Hepatocyte (in vitro differentiated cells): Measurements from ENCODE around the gene HMGN4. TPM values are rescaled to one million over a fixed set of nuclear protein-coding genes. Genes with fewer than 3 reads are reported as not detected.
A peak's percentile ranks its signal among the peaks of the same experiment; 100 is the strongest.

Experiments
- DNase-seq: peaks from one replicate; pipeline ENCODE4 v3.0.0-alpha.2; 2016; ENCODE audit warnings: low spot score
- H2AFZ ChIP-seq: fragments of 200-600 bp; sonication (generic); 2 replicates; pipeline ENCODE4 v1.6.0; 2016; ENCODE audit warnings: antibody characterized with exemption, mild to moderate bottlenecking
- H3K27ac ChIP-seq: fragments of 200-600 bp; sonication (generic); 2 replicates; pipeline ENCODE4 v1.5.1; 2016; ENCODE audit warnings: mild to moderate bottlenecking
- H3K27me3 ChIP-seq: fragments of 200-600 bp; sonication (generic); 2 replicates; pipeline ENCODE4 v1.6.1; 2016
- H3K36me3 ChIP-seq: fragments of 200-600 bp; sonication (generic); replicated peaks from 2 replicates; pipeline ENCODE4 v1.5.1; 2016; ENCODE audit warnings: low read depth; ENCODE audit not compliant: insufficient read depth
- H3K4me1 ChIP-seq: fragments of 200-600 bp; sonication (generic); 2 replicates; pipeline ENCODE4 v1.5.1; 2016; ENCODE audit warnings: mild to moderate bottlenecking, moderate library complexity; ENCODE audit not compliant: insufficient read depth
- H3K4me2 ChIP-seq: fragments of 200-600 bp; sonication (generic); 2 replicates; pipeline ENCODE4 v1.6.0; 2016
- H3K4me3 ChIP-seq: fragments of 200-600 bp; sonication (generic); 2 replicates; pipeline ENCODE4 v1.5.1; 2016; ENCODE audit warnings: mild to moderate bottlenecking
- H3K79me2 ChIP-seq: fragments of 200-600 bp; sonication (generic); 2 replicates; pipeline ENCODE4 v1.6.0; 2017; ENCODE audit warnings: mild to moderate bottlenecking
- H3K9me2 ChIP-seq: fragments of 200-600 bp; sonication (generic); replicated peaks from 2 replicates; pipeline ENCODE4 v1.6.0; 2017; ENCODE audit warnings: mild to moderate bottlenecking; ENCODE audit not compliant: insufficient read depth
- H3K9me3 ChIP-seq: fragments of 200-600 bp; sonication (generic); 2 replicates; pipeline ENCODE4 v1.5.1; 2016; ENCODE audit warnings: low read depth, mild to moderate bottlenecking
- H4K20me1 ChIP-seq: fragments of 200-600 bp; sonication (generic); 2 replicates; pipeline ENCODE4 v1.6.0; 2016; ENCODE audit warnings: mild to moderate bottlenecking; ENCODE audit not compliant: insufficient read depth, poor library complexity, severe bottlenecking
- CTCF ChIP-seq: fragments of 200-600 bp; sonication (generic); IDR thresholded peaks from 2 replicates; pipeline ENCODE4 v1.5.1; 2016; ENCODE audit warnings: antibody characterized with exemption, mild to moderate bottlenecking; ENCODE audit not compliant: poor library complexity
- EZH2 ChIP-seq: fragments of 200-600 bp; sonication (generic); IDR thresholded peaks from 2 replicates; pipeline ENCODE4 v1.6.1; 2016; ENCODE audit warnings: antibody characterized with exemption, mild to moderate bottlenecking, borderline replicate concordance
- EZH2phosphoT487 ChIP-seq: fragments of 200-600 bp; sonication (generic); IDR thresholded peaks from one replicate; pipeline ENCODE4 v1.6.1; 2018; ENCODE audit warnings: antibody characterized with exemption, mild to moderate bottlenecking, low read depth, moderate library complexity; ENCODE audit not compliant: unreplicated experiment, severe bottlenecking
- WGBS: methylation state at CpG from one replicate; pipeline ENCODE4 v1.1.6; 2016; ENCODE audit warnings: low lambda C conversion rate; ENCODE audit errors: missing lambda C conversion rate; 5-methylcytosine and 5-hydroxymethylcytosine counted together
- polyA plus RNA-seq: library from polyadenylated mRNA; unstranded; fragments of >200 nt; fragmentation: Nextera tagmentation; extraction: Ambion mirVana; gene quantifications from 2 replicates; pipeline ENCODE4 v1.2.1, GENCODE V29; 2016
- total RNA-seq: library from RNA; depleted of rRNA; stranded (reverse); fragments of >200 nt; gene quantifications from 2 replicates; pipeline ENCODE4 v1.2.3, GENCODE V29; 2014

HMGN4 gene
- total and polyA plus RNA-seq, 2 experiments from 2014 or later: 41.2 to 53.5 TPM

GRCh38 chr6:26569433-26569764 lies 31.2 kb downstream of the HMGN4 start:
- no peak for TF ChIP-seq CTCF

GRCh38 chr6:26570027-26570809 lies 32.1 kb downstream of the HMGN4 start:
- Histone ChIP-seq H2AFZ (no peak overlapping the region), H3K9me2 (no peaks in the 10 kb centered on the region), H3K4me3 (no peak overlapping the region), H4K20me1 (no peaks in the 10 kb centered on the region), H3K36me3 (no peaks in the 10 kb centered on the region), H3K4me2 (no peak overlapping the region), H3K9me3 (no peaks in the 10 kb centered on the region), H3K27me3 (no peaks in the 10 kb centered on the region), H3K79me2 (no peaks in the 10 kb centered on the region), H3K4me1 (no peaks in the 10 kb centered on the region), H3K27ac (no peak overlapping the region)
- 94% methylated on average over 20 of the region's 21 CpGs for WGBS
- no peak for DNase-seq
- TF ChIP-seq EZH2phosphoT487: no peak
- TF ChIP-seq CTCF: no peak
- no peak for TF ChIP-seq EZH2

More at GRCh38 chr6:26569433-26569764, 31.2 kb downstream of the HMGN4 start:
- H2AFZ ChIP-seq: peak overlapping the region; percentile 62
- no peaks in the 10 kb centered on the region for H3K4me1 ChIP-seq
- no peaks in the 10 kb centered on the region for H4K20me1 ChIP-seq
- peak overlapping the region; percentile 72 for H3K4me2 ChIP-seq
- no peaks in the 10 kb centered on the region for H3K9me3 ChIP-seq
- no peaks in the 10 kb centered on the region for H3K27me3 ChIP-seq
- H3K4me3 ChIP-seq: no peak overlapping the region
- DNase-seq: no peak
- 10% methylated on average over 2 of the region's 2 CpGs for WGBS
- no peaks in the 10 kb centered on the region for H3K36me3 ChIP-seq
- no peak overlapping the region for H3K27ac ChIP-seq
- H3K9me2 ChIP-seq: no peaks in the 10 kb centered on the region
- no peaks in the 10 kb centered on the region for H3K79me2 ChIP-seq

- Histone ChIP-seq H3K36me3 (no peaks in the 10 kb centered on the region), H3K9me3 (no peaks in the 10 kb centered on the region), H3K79me2 (no peaks in the 10 kb centered on the region), H3K4me2 (peak overlapping the region; percentile 82), H3K9me2 (no peaks in the 10 kb centered on the region), H3K27me3 (no peaks in the 10 kb centered on the region), H3K4me3 (peak overlapping the region; percentile 76), H3K27ac (peak overlapping the region; percentile 77), H4K20me1 (no peaks in the 10 kb centered on the region), H2AFZ (peak overlapping the region; percentile 88), H3K4me1 (no peaks in the 10 kb centered on the region)
- WGBS: 5% methylated on average over 24 of the region's 24 CpGs
- TF ChIP-seq CTCF (no peak), EZH2phosphoT487 (no peak), EZH2 (no peak)
- peak; percentile 86 for DNase-seq
Measured at GRCh38 chr6:26571592-26572296, 33.6 kb downstream of the HMGN4 start.
